K562 (cell line): ENCODE measurements around the gene NKAIN4. TPM values are rescaled to one million over a fixed set of nuclear protein-coding genes. Genes with fewer than 3 reads are reported as not detected.
A peak's percentile ranks its signal among the peaks of the same experiment; 100 is the strongest.

Experiments
- CBX1 ChIP-seq: sonication (generic); IDR thresholded peaks from 2 replicates; pipeline ENCODE4 v1.6.1; 2016; ENCODE audit warnings: antibody characterized with exemption, low read depth, mild to moderate bottlenecking
- CREM ChIP-seq: IDR thresholded peaks from 2 replicates; pipeline ENCODE4 v1.6.1; 2014; ENCODE audit warnings: antibody characterized with exemption, low read depth
- HEY1 ChIP-seq: fragments of 250-450 bp; sonication (Bioruptor Pico); IDR thresholded peaks from 2 replicates; pipeline ENCODE4 v1.5.0; 2020; ENCODE audit warnings: mild to moderate bottlenecking, moderate library complexity, borderline replicate concordance
- NFIC ChIP-seq: fragments of 450-650 bp; IDR thresholded peaks from 2 replicates; pipeline ENCODE4 v1.6.1; 2017; ENCODE audit warnings: mild to moderate bottlenecking, inconsistent platforms
- PRMT5 ChIP-seq: sonication (generic); formaldehyde crosslinking; IDR thresholded peaks from 2 replicates; pipeline ENCODE4 v1.5.0; 2020; ENCODE audit warnings: missing genetic modification reagents
- RAD21 ChIP-seq, 2 experiments: fragments of 250-450 bp in 1 of 2; fragments of 450-650 bp in 1 of 2; sonication (Bioruptor Pico) in 1 of 2; formaldehyde crosslinking in 1 of 2; IDR thresholded peaks in 1 of 2; conservative IDR thresholded peaks in 1 of 2; 2 replicates each; pipeline versions ENCODE4 v1.4.0 to v1.8.0; 2020 to 2022; ENCODE audit warnings: mild to moderate bottlenecking in 2 of 2, moderate library complexity in 1 of 2
- TAF7 ChIP-seq: fragments of 450-650 bp; IDR thresholded peaks from 2 replicates; pipeline ENCODE4 v1.6.1; 2016; ENCODE audit warnings: missing genetic modification characterization, missing compliant biosample characterization
- ZNF76 ChIP-seq: fragments of 250-450 bp; sonication (Bioruptor Pico); IDR thresholded peaks from 2 replicates; pipeline ENCODE4 v1.4.0; 2020; ENCODE audit warnings: mild to moderate bottlenecking, moderate library complexity, borderline replicate concordance
- polyA plus RNA-seq, 8 experiments: library from polyadenylated mRNA; depleted of rRNA in 4 of 8; stranded (reverse) in 5 of 8; unstranded in 3 of 8; fragments of >200 nt; fragmentation: Nextera tagmentation in 2 of 8; fragmentation: Illumina TruSeq in 1 of 8; extraction: Ambion mirVana in 2 of 8; extraction: Trizol in 1 of 8; gene quantifications; 2 replicates each; pipeline versions ENCODE4 v1.2.1 to v1.2.3, GENCODE V29; 2011 to 2014; ENCODE audit warnings: inconsistent platforms in 1 of 8, missing spikeins in 1 of 8
- total RNA-seq, 7 experiments: library from RNA; depleted of rRNA in 6 of 7; stranded (reverse); fragments of >200 nt in 6 of 7; fragmentation: Illumina TruSeq in 2 of 7; extraction: Trizol in 2 of 7; gene quantifications; 2 replicates each; pipeline versions ENCODE4 v1.2.1 to v1.2.3, GENCODE V29; 2011 to 2021; ENCODE audit warnings: low replicate concordance in 1 of 7
- TF ChIP-seq, protein P1 (sequence below): fragments of 450-650 bp; IDR thresholded peaks from 2 replicates; pipeline ENCODE4 v1.6.1; 2014; ENCODE audit warnings: low read depth, mild to moderate bottlenecking, moderate library complexity, borderline replicate concordance
- TF ChIP-seq, protein P2 (sequence below): fragments of 250-450 bp; sonication (Bioruptor Pico); IDR thresholded peaks from 2 replicates; pipeline ENCODE4 v1.4.0; 2020; ENCODE audit warnings: mild to moderate bottlenecking
- TF ChIP-seq, protein P3 (sequence below), 2 experiments: fragments of 450-650 bp in 1 of 2; sonication (generic) in 1 of 2; formaldehyde crosslinking in 1 of 2; IDR thresholded peaks in 1 of 2; conservative IDR thresholded peaks in 1 of 2; 2 replicates each; pipeline versions ENCODE4 v1.6.1 to v1.8.1; 2016 to 2023; ENCODE audit warnings: mild to moderate bottlenecking in 2 of 2, moderate library complexity in 2 of 2, inconsistent platforms in 1 of 2, missing genetic modification reagents in 1 of 2
- TF ChIP-seq, protein P4 (sequence below), 2 experiments: fragments of 450-650 bp; IDR thresholded peaks; 2 replicates each; pipeline ENCODE4 v1.6.1; 2016
- TF ChIP-seq, protein P5 (sequence below): sonication (generic); formaldehyde crosslinking; IDR thresholded peaks from 2 replicates; pipeline ENCODE4 v1.8.0; 2022; ENCODE audit warnings: missing genetic modification reagents, mild to moderate bottlenecking, borderline replicate concordance
- TF ChIP-seq, protein P6 (sequence below), 2 experiments: fragments of 450-650 bp; IDR thresholded peaks; 2 replicates each; pipeline ENCODE4 v1.6.1; 2018; ENCODE audit warnings: mild to moderate bottlenecking in 2 of 2, low read depth in 1 of 2; ENCODE audit not compliant: partially characterized antibody in 2 of 2

The NKAIN4 gene
- total and polyA plus RNA-seq, 9 of the 15 experiments (the other 6 are each of a cell fraction or from before 2014, with no cell fraction given): not detected

DNA sequence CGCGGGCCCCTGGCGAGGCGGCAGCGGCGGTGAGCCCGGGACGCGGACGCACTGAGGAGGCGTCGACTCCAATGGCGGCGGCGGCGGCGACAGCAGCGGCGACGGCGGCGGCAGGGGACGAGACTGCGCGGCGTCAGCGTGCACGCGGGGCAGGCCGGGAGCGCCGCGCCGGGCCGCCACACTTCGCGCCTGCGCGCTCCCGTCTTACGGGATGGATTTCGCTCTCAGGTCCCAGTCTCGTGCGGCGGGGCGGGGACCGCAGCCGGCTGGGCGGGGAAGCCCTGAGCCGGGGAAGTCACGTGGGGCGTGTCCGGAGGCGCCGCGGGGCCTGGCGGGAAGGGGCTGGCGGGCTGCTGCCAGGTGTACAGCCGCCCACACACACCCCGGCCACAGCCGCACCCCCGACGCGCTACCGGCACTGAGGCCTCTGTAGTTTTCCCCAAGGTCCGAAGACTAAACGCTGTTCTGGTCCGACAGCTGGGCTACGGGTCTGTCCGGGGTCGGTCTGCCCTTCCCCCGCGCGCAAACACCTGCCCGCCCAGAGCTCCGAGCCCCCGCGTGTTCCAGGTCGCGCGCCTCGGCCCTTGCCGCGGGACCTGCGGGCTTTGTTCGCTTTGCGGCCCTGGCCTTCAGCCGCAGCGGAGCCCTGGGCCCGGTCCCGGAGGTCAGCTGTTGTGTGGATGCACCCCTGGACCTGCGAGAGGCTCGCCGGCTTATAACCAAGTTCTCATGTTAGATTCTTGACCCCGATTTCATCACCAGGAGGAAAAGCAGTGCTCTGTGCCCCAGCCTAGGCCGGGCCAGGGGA, 38.0 kb downstream of the NKAIN4 start, which contains the start of gene YTHDF1 (continued):
- TF ChIP-seq, protein P1, sequence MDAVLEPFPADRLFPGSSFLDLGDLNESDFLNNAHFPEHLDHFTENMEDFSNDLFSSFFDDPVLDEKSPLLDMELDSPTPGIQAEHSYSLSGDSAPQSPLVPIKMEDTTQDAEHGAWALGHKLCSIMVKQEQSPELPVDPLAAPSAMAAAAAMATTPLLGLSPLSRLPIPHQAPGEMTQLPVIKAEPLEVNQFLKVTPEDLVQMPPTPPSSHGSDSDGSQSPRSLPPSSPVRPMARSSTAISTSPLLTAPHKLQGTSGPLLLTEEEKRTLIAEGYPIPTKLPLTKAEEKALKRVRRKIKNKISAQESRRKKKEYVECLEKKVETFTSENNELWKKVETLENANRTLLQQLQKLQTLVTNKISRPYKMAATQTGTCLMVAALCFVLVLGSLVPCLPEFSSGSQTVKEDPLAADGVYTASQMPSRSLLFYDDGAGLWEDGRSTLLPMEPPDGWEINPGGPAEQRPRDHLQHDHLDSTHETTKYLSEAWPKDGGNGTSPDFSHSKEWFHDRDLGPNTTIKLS: peak; percentile 87
- TF ChIP-seq CREM: peak; percentile 89
- TF ChIP-seq RAD21 (CRISPR knock-in tag; conservative IDR thresholded peaks at IDR 0.05 in 1 of 2, IDR thresholded peaks at IDR 0.05 in 1 of 2): no peak
- no peak for TF ChIP-seq PRMT5
- TF ChIP-seq, protein P2, sequence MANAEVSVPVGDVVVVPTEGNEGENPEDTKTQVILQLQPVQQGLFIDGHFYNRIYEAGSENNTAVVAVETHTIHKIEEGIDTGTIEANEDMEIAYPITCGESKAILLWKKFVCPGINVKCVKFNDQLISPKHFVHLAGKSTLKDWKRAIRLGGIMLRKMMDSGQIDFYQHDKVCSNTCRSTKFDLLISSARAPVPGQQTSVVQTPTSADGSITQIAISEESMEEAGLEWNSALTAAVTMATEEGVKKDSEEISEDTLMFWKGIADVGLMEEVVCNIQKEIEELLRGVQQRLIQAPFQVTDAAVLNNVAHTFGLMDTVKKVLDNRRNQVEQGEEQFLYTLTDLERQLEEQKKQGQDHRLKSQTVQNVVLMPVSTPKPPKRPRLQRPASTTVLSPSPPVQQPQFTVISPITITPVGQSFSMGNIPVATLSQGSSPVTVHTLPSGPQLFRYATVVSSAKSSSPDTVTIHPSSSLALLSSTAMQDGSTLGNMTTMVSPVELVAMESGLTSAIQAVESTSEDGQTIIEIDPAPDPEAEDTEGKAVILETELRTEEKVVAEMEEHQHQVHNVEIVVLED (CRISPR knock-in tag): peak; percentile 97
- no peak for TF ChIP-seq HEY1 (CRISPR knock-in tag)
- TF ChIP-seq, protein P3, sequence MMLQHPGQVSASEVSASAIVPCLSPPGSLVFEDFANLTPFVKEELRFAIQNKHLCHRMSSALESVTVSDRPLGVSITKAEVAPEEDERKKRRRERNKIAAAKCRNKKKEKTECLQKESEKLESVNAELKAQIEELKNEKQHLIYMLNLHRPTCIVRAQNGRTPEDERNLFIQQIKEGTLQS (IDR thresholded peaks at IDR 0.05): peak; percentile 52; the same call in 1 of the 2 replicates
- TF ChIP-seq, protein P3 (CRISPR knock-in tag; conservative IDR thresholded peaks at IDR 0.05): no peak
- peak; percentile 77; the same call in 1 of the 2 replicates for TF ChIP-seq CBX1
- TF ChIP-seq, protein P4, sequence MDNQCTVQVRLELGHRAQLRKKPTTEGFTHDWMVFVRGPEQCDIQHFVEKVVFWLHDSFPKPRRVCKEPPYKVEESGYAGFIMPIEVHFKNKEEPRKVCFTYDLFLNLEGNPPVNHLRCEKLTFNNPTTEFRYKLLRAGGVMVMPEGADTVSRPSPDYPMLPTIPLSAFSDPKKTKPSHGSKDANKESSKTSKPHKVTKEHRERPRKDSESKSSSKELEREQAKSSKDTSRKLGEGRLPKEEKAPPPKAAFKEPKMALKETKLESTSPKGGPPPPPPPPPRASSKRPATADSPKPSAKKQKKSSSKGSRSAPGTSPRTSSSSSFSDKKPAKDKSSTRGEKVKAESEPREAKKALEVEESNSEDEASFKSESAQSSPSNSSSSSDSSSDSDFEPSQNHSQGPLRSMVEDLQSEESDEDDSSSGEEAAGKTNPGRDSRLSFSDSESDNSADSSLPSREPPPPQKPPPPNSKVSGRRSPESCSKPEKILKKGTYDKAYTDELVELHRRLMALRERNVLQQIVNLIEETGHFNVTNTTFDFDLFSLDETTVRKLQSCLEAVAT (IDR thresholded peaks at IDR 0.05): peak in 1 of 2 experiments; percentile 41; a peak in 1 of 4 replicates
- TF ChIP-seq, protein P5, sequence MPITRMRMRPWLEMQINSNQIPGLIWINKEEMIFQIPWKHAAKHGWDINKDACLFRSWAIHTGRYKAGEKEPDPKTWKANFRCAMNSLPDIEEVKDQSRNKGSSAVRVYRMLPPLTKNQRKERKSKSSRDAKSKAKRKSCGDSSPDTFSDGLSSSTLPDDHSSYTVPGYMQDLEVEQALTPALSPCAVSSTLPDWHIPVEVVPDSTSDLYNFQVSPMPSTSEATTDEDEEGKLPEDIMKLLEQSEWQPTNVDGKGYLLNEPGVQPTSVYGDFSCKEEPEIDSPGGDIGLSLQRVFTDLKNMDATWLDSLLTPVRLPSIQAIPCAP (CRISPR knock-in tag): peak; percentile 58; the same call in 1 of the 2 replicates
- TF ChIP-seq NFIC: peak; percentile 29; the same call in 1 of the 2 replicates
- TF ChIP-seq TAF7 (tag): no peak
- TF ChIP-seq, protein P6, sequence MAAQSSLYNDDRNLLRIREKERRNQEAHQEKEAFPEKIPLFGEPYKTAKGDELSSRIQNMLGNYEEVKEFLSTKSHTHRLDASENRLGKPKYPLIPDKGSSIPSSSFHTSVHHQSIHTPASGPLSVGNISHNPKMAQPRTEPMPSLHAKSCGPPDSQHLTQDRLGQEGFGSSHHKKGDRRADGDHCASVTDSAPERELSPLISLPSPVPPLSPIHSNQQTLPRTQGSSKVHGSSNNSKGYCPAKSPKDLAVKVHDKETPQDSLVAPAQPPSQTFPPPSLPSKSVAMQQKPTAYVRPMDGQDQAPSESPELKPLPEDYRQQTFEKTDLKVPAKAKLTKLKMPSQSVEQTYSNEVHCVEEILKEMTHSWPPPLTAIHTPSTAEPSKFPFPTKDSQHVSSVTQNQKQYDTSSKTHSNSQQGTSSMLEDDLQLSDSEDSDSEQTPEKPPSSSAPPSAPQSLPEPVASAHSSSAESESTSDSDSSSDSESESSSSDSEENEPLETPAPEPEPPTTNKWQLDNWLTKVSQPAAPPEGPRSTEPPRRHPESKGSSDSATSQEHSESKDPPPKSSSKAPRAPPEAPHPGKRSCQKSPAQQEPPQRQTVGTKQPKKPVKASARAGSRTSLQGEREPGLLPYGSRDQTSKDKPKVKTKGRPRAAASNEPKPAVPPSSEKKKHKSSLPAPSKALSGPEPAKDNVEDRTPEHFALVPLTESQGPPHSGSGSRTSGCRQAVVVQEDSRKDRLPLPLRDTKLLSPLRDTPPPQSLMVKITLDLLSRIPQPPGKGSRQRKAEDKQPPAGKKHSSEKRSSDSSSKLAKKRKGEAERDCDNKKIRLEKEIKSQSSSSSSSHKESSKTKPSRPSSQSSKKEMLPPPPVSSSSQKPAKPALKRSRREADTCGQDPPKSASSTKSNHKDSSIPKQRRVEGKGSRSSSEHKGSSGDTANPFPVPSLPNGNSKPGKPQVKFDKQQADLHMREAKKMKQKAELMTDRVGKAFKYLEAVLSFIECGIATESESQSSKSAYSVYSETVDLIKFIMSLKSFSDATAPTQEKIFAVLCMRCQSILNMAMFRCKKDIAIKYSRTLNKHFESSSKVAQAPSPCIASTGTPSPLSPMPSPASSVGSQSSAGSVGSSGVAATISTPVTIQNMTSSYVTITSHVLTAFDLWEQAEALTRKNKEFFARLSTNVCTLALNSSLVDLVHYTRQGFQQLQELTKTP (IDR thresholded peaks at IDR 0.05; ENCODE audit: low read depth in 1 of 2, partially characterized antibody in 2 of 2): peak in 1 of 2 experiments; percentile 62
- TF ChIP-seq ZNF76 (CRISPR knock-in tag): peak; percentile 87; the same call in 1 of the 2 replicates
